SKM-1 treated with dmso at 0.1 percent for 144 hours (cell line): ENCODE measurements around the gene DOLPP1.
A peak's percentile ranks its signal among the peaks of the same experiment; 100 is the strongest.

ENCODE experiments used
- DNase-seq: peaks from one replicate; lab custom pipeline; 2025; ENCODE audit not compliant: unreplicated experiment; lab: John Stamatoyannopoulos, UW

Gene DOLPP1

DNA sequence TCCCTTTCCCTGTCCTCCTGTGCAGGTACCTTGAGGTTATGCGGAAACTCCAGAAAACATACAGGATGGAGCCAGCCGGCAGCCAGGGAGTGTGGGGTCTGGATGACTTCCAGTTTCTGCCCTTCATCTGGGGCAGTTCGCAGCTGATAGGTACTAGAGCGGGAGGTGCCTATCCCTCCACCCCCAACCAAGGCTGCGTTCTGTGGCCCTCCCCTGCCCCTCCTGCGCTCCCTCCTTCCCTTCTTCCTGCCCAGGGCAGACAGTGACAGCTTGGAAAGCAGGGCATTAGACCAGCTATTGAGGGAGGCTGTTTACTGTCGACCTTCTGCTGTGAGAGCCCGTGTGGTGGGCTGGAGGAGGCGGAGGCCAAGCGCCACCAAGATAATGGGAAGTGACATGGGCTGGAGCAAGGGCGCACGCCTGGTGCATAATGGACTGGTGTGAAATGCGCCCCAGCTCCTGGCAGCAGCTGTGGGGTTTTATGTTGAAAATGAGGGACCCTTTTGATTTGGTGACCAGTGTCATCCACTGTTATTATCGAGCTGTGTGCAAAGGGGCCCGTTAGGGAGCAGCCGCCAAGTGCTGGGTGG is 55.6 kb downstream of the DOLPP1 start:
- no peak for DNase-seq

DNA sequence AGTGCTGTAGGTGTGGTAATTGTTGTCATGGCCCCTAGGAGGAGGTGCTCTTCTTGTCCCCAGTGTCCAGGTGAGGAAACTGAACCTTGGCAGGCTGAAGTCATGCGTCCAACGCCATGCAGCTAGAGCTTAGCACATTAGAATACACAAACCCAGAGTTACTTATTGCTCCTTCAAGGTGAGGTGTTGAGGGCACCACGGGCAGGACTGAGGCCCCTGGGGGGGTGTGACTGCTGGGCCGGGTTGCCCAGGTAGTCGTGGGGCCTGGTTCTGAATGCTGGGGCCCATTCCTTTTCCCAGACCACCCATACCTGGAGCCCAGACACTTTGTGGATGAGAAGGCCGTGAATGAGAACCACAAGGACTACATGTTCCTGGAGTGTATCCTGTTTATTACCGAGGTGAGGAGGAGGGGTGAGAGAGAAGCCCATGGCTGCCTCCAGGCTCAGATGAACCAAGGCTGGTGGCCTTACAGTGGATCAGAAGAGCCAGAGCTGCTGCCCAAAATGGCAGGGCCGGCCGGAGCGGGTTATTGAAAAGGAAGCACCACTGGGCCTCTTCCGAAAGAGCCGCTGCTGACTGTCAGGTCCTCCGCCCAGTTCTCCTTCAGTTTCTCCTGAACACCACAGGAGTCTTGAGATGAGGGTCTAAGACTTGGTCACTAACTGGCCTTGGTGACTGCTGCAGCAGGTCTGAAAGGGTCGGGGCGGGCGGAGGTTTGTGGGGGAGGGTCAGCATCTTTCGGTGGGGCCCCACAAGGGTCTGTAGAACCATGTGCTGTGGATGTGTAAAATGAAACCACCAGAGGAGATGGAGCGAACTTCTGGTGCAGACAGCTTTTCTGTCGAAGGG is 56.6 kb downstream of the DOLPP1 start:
- DNase-seq = no peak

DNA sequence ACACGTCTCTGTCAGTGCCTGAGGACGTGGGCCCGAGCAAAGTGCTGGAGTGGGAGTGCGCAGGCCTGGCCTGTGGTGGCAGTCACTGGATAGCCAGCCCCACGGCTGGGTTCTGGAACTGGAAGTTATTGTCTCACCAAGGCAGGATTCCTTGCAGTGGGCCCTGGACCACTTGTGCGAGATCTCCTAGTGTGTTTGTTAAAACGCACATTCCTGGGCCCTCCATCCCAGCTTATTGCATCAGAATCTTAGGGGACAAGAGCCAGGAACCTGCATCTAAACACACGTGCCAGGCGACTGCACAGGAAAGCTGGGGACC is 57.2 kb downstream of the DOLPP1 start:
- no peak for DNase-seq

DNA sequence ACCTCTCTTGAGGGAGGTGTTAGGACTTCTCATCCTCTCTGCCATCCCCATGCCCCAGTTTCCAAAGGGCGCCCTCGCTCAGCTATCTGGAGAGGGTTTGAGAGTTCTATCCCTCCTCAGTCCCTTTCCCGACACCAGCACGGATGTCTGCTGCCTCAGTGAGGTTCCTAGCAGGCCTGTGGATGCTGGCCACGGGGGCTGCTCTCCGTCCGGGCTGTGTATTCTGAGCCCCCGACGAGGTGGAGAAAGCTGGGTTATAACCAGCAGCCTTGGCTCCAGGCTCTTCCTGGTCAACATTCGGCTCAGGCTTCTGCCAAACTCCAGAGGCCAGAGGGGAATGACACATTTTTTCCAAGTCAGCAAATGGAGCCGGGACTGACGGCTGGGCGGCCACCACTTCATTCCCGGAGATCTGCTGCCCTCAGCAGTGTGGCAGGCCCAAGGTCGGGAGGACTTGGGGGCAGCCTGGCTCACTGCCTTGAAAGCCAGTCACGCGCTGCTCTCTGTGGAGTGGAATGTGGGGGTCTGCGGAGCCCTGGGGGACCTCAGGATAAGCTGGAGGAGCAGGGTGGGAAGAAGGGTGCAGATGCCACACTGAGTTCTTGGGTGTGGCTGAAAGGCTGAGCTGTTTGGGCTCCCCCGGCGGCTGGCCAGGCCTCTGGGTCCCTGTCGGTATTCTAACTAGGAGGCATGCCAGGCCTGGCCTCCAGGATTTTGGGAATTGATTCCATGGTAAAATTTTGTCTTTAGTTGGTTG is 57.7 kb downstream of the DOLPP1 start:
- no peak for DNase-seq

DNA sequence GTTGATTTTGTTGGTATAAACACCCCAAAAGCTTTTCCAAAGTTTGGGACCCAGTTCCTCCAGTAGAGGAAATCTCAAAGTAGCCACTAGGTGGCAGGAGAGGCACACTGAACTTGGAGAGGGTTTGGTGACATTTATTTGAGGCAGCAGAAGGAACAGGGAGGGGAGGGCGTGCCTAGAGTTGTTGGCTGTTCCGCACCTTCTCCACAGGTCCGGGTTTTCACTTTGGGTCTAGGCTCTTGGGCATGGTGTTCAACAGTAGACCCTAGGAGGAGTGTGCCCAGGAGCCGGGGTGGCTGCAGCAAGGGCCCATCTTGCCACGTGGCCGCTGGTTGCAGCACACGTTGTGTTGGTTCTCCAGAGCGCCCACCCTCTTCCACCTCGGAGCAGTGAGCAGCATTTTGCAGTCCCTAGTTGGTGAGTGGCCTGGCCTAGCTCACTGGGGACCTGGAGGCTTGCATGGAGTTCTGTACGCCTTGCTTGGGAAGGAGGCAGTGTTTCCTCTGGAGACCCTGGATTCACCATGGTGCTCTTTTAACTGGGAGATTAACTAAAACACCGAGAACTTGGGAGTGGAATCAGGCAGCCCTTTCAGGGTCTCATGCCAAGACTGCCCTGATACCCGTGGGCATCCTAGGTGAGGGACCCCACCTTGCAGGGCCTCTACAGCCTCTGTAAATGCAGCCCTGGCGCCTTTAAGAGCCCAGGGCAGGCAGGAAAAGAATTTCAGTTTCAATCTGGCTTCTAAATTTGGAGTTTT is 58.5 kb downstream of the DOLPP1 start:
- peak; percentile 79 for DNase-seq

DNA sequence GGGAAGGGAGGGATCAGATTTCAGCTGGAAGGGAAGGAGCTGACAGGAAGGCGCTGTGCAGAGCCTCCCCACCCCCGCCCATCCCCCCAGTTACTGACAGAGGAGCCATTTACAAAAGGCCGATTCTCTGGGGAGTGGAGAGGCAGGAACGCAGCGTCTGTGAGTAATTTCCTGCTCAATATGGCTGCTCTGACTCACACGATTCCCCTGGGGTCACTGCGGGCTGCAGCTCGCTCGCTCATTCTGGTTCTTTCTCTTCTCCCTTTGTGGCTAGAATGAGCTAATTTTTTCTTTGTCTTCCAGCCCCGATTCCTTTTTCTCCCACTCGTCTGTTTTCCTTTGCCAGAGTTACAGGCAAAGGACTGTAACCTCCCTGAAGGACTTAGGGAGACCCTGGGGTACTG is 59.1 kb downstream of the DOLPP1 start:
- DNase-seq = peak; percentile 84
